Neutrophil (primary cell): ENCODE measurements around the gene CCM2.
A peak's percentile ranks its signal among the peaks of the same experiment; 100 is the strongest.
"Not testable (repeated sequence)": the region's sequence is repeated elsewhere in the genome, so short reads cannot be mapped to it uniquely, and the experiment has no call there.

ENCODE experiments used
- H3K27ac ChIP-seq: fragments of 200-600 bp; sonication (generic); 2 replicates; pipeline ENCODE4 v1.5.1; 2016; ENCODE audit warnings: mild to moderate bottlenecking, moderate library complexity
- H3K27me3 ChIP-seq: fragments of 200-600 bp; sonication (generic); 2 replicates; pipeline ENCODE4 v1.6.0; 2016; ENCODE audit warnings: mild to moderate bottlenecking
- H3K36me3 ChIP-seq: fragments of 200-600 bp; sonication (generic); 2 replicates; pipeline ENCODE4 v1.5.1; 2017
- H3K4me1 ChIP-seq, 2 experiments: fragments of 200-600 bp in 1 of 2; sonication (generic) in 1 of 2; 1 replicate in 1 of 2; 2 replicates in 1 of 2; pipeline versions ENCODE4 v1.5.1 to v1.6.1; 2013 to 2016; ENCODE audit warnings: low read depth in 1 of 2, low read length in 1 of 2, mild to moderate bottlenecking in 1 of 2, moderate library complexity in 1 of 2; ENCODE audit not compliant: control insufficient read depth in 1 of 2, insufficient read depth in 1 of 2
- H3K4me3 ChIP-seq, 2 experiments: fragments of 200-600 bp in 1 of 2; sonication (generic) in 1 of 2; 1 replicate in 1 of 2; 2 replicates in 1 of 2; pipeline ENCODE4 v1.5.1; 2013 to 2016; ENCODE audit warnings: low read depth in 1 of 2, low read length in 1 of 2, mild to moderate bottlenecking in 1 of 2, moderate library complexity in 1 of 2
- H3K9me3 ChIP-seq: fragments of 200-600 bp; sonication (generic); 2 replicates; pipeline ENCODE4 v1.5.1; 2016
- CTCF ChIP-seq: fragments of 200-600 bp; sonication (generic); IDR thresholded peaks from 2 replicates; pipeline ENCODE4 v1.5.1; 2016; ENCODE audit warnings: antibody characterized with exemption

Gene CCM2

DNA sequence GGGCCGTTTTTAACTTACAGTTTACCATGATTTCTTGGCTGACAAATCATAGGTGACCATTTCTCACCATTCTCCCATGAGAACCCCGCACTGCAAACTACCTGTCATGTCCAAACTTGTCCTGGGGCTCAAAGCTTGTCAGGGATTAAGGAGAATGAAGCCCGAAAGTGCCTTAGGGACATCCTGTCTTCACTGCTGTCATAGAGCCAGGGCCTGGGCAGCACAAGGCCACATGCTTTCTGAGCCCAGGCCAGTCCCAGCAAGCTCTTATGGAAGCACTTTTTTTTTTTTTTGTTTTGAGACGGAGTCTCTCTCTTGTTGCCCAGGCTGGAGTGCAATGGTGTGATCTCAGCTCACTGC, 33.9 kb downstream of the CCM2 start:
- TF ChIP-seq CTCF: no peak
- Histone ChIP-seq H3K4me3 (no peak overlapping the region), H3K27me3 (no peaks in the 10 kb centered on the region), H3K4me1 (peaks cover 33 to 71% of the 10 kb centered on the region in 2 experiments), H3K36me3 (peaks cover 69% of the 10 kb centered on the region), H3K27ac (peak overlapping the region; percentile 74), H3K9me3 (no peaks in the 10 kb centered on the region)

GRCh38 chr7:45034710-45035109, 34.7 kb downstream of the CCM2 start:
- Histone ChIP-seq H3K4me1 (peaks cover 25 to 66% of the 10 kb centered on the region in 2 experiments), H3K36me3 (peaks cover 77% of the 10 kb centered on the region)
- not testable (repeated sequence) for H3K27me3 ChIP-seq, H3K4me3 ChIP-seq, H3K9me3 ChIP-seq, H3K27ac ChIP-seq

DNA sequence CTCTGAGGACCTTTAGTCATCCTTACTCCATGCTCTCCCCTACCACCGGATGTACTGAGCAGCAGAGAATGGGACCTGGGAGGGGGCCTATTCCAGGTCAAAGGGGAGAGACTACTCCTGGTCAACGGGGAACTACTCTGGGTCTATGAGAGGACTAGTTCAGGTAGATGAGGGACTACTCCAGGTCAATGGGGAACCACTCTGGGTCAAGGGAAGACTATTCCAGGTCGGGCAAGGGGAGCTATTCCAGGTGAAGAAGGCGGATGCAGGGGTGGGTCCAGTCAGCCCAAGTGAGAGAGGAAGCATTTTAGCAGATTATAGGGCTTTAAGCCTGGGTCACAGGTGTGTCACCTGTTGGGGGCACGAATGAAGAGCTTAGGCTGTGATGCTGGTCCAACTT, 35.4 kb downstream of the CCM2 start:
- no peak for TF ChIP-seq CTCF
- H3K4me1 ChIP-seq: peaks cover 21 to 59% of the 10 kb centered on the region in 2 experiments
- H3K4me3 ChIP-seq: no peak overlapping the region
- no peaks in the 10 kb centered on the region for H3K9me3 ChIP-seq
- H3K36me3 ChIP-seq: peaks cover 78% of the 10 kb centered on the region
- H3K27ac ChIP-seq: peak overlapping the region; percentile 59
- H3K27me3 ChIP-seq: no peaks in the 10 kb centered on the region

- H3K36me3 ChIP-seq: peaks cover 80% of the 10 kb centered on the region
- no peak overlapping the region for H3K4me3 ChIP-seq
- peak overlapping the region; percentile 59 for H3K27ac ChIP-seq
- H3K9me3 ChIP-seq: no peaks in the 10 kb centered on the region
- TF ChIP-seq CTCF: no peak
- H3K27me3 ChIP-seq: no peaks in the 10 kb centered on the region
- peaks cover 21 to 55% of the 10 kb centered on the region in 2 experiments for H3K4me1 ChIP-seq
Observed at GRCh38 chr7:45035893-45036292, 35.9 kb downstream of the CCM2 start.

DNA sequence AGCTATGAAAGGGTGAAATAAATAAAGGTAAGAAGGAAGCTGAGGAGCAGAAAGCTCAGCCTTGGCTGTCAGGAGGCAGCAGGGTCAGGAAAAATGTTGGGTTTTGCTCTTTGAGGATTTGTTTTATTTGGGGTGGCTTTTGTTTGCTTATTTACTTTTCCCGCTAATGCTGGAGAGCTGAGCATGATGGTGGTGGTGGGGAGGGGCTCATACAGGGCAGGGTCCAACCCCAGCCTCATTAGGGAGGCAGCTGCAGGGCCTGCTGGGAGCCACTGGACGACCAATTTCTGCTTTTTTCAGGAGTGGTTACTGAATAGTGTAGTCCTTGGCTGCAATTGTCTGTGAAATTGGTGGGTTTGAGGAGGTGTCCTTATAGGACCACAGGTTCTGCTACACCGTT, 36.3 kb downstream of the CCM2 start:
- Histone ChIP-seq H3K4me3 (no peak overlapping the region), H3K36me3 (peaks cover 84% of the 10 kb centered on the region), H3K9me3 (no peaks in the 10 kb centered on the region), H3K4me1 (peaks cover 21 to 51% of the 10 kb centered on the region in 2 experiments), H3K27me3 (no peaks in the 10 kb centered on the region), H3K27ac (peak overlapping the region; percentile 59)
- TF ChIP-seq CTCF: no peak

- peaks cover 21 to 46% of the 10 kb centered on the region in 2 experiments for H3K4me1 ChIP-seq
- no peak for TF ChIP-seq CTCF
- peaks cover 85% of the 10 kb centered on the region for H3K36me3 ChIP-seq
- H3K9me3 ChIP-seq: no peaks in the 10 kb centered on the region
- H3K27ac ChIP-seq: peak overlapping the region; percentile 59
- H3K4me3 ChIP-seq: no peak overlapping the region
- no peaks in the 10 kb centered on the region for H3K27me3 ChIP-seq
Observed at GRCh38 chr7:45036796-45037195, 36.8 kb downstream of the CCM2 start.
